Measurements from ENCODE around the gene UBL3. TPM values are rescaled to one million over a fixed set of nuclear protein-coding genes. Genes with fewer than 3 reads are reported as not detected.

UBL3 gene
- total RNA-seq, 4 donors from 2014 or later, result 23.4 to 35.0 (median 33.3) TPM

GRCh38 chr13:29816715-29817114, 33.7 kb downstream of the UBL3 start:
- WGBS, 2 donors, result 69 to 75% methylated on average over 2 of the region's 2 CpGs
- peaks cover 0 to 60% (median 14%) of the 10 kb centered on the region in 4 donors for H3K4me1 ChIP-seq
- no peaks in the 10 kb centered on the region for H3K9me3 ChIP-seq
- H3K4me3 ChIP-seq, result no peak overlapping the region
- H3K36me3 ChIP-seq, result no peaks in the 10 kb centered on the region
- H3K27me3 ChIP-seq, result no peaks in the 10 kb centered on the region
- TF ChIP-seq POLR2A (IDR thresholded peaks at IDR 0.05) (no peak), CTCF (IDR thresholded peaks at IDR 0.05) (no peak), EP300 (IDR thresholded peaks at IDR 0.05) (no peak)
- H3K27ac ChIP-seq, result no peak overlapping the region
- DNase-seq (ENCODE audit: low spot score in 2 of 2), result no peak

GRCh38 chr13:29815336-29815735, 35.1 kb downstream of the UBL3 start:
- TF ChIP-seq CTCF (IDR thresholded peaks at IDR 0.05) (no peak), POLR2A (IDR thresholded peaks at IDR 0.05) (no peak), EP300 (IDR thresholded peaks at IDR 0.05) (no peak)

GRCh38 chr13:29810898-29811297, 39.5 kb downstream of the UBL3 start:
- Histone ChIP-seq H3K4me1 (peaks cover 0 to 71% (median 17%) of the 10 kb centered on the region in 4 donors), H3K36me3 (no peaks in the 10 kb centered on the region), H3K4me3 (no peak overlapping the region), H3K27me3 (no peaks in the 10 kb centered on the region), H3K9me3 (no peaks in the 10 kb centered on the region), H3K27ac (no peak overlapping the region)
- TF ChIP-seq EP300 (IDR thresholded peaks at IDR 0.05), result no peak
- WGBS, 2 donors, result 70 to 81% methylated on average over 4 of the region's 4 CpGs
- DNase-seq (ENCODE audit: low spot score in 2 of 2), result no peak

More at GRCh38 chr13:29815336-29815735, 35.1 kb downstream of the UBL3 start:
- DNase-seq (ENCODE audit: low spot score in 2 of 2), result no peak
- H3K9me3 ChIP-seq, result no peaks in the 10 kb centered on the region
- no peak overlapping the region for H3K27ac ChIP-seq
- no peaks in the 10 kb centered on the region for H3K36me3 ChIP-seq
- H3K4me1 ChIP-seq, result peaks cover 0 to 74% (median 19%) of the 10 kb centered on the region in 4 donors
- H3K27me3 ChIP-seq, result no peaks in the 10 kb centered on the region
- H3K4me3 ChIP-seq, result no peak overlapping the region

- Histone ChIP-seq H3K4me3 (no peak overlapping the region), H3K9me3 (no peaks in the 10 kb centered on the region), H3K27me3 (no peaks in the 10 kb centered on the region), H3K4me1 (peaks cover 0 to 70% (median 17%) of the 10 kb centered on the region in 4 donors), H3K27ac (no peak overlapping the region), H3K36me3 (no peaks in the 10 kb centered on the region)
- TF ChIP-seq CTCF (IDR thresholded peaks at IDR 0.05) (no peak), POLR2A (IDR thresholded peaks at IDR 0.05) (no peak), EP300 (IDR thresholded peaks at IDR 0.05) (no peak)
- no peak for DNase-seq (ENCODE audit: low spot score in 2 of 2)
- WGBS, 2 donors, result 23 to 27% methylated on average over 2 of the region's 2 CpGs
Measured at GRCh38 chr13:29810145-29810742, 40.2 kb downstream of the UBL3 start.

GRCh38 chr13:29808264-29808663, 42.2 kb downstream of the UBL3 start:
- Histone ChIP-seq H3K4me1 (peaks cover 0 to 53% (median 17%) of the 10 kb centered on the region in 4 donors), H3K36me3 (no peaks in the 10 kb centered on the region), H3K27ac (no peak overlapping the region), H3K27me3 (no peaks in the 10 kb centered on the region), H3K4me3 (no peak overlapping the region), H3K9me3 (no peaks in the 10 kb centered on the region)
- no peak for DNase-seq (ENCODE audit: low spot score in 2 of 2)
- TF ChIP-seq EP300 (IDR thresholded peaks at IDR 0.05) (no peak), POLR2A (IDR thresholded peaks at IDR 0.05) (no peak), CTCF (IDR thresholded peaks at IDR 0.05) (no peak)

Data from tibial nerve (tissue), 4 donors.